CD14-positive monocyte (primary cell): Measurements from ENCODE around the gene PRRC2B. TPM values are rescaled to one million over a fixed set of nuclear protein-coding genes. Genes with fewer than 3 reads are reported as not detected.

Source experiments
- DNase-seq, 3 donors: peaks; one replicate each; pipeline ENCODE4 v3.0.0-alpha.2; 2011 to 2022
- H2AFZ ChIP-seq: 2 replicates; pipeline ENCODE4 v1.6.0; 2012; ENCODE audit warnings: mild to moderate bottlenecking, low read depth, low read length, inconsistent platforms; ENCODE audit not compliant: insufficient read depth, poor library complexity, severe bottlenecking
- H3K27ac ChIP-seq, 2 donors: 1 replicate in 1 of 2; 2 replicates in 1 of 2; pipeline ENCODE4 v1.5.1; 2012 to 2013; ENCODE audit warnings: low read length in 2 of 2, control low read depth in 1 of 2, inconsistent platforms in 1 of 2, low read depth in 1 of 2, mild to moderate bottlenecking in 1 of 2
- H3K27me3 ChIP-seq, 2 donors: one replicate each; pipeline versions ENCODE4 v1.6.0 to v1.6.1; 2011 to 2013; ENCODE audit warnings: low read length in 2 of 2; ENCODE audit not compliant: control insufficient read depth in 2 of 2, insufficient read depth in 2 of 2
- H3K36me3 ChIP-seq, 2 donors: replicated peaks in 1 of 2; 1 replicate in 1 of 2; 2 replicates in 1 of 2; pipeline versions ENCODE4 v1.5.1 to v1.6.1; 2012 to 2013; ENCODE audit warnings: low read length in 2 of 2, control low read depth in 1 of 2, inconsistent platforms in 1 of 2, mild to moderate bottlenecking in 1 of 2; ENCODE audit not compliant: insufficient read depth in 2 of 2, control insufficient read depth in 1 of 2
- H3K4me1 ChIP-seq, 2 donors: 1 replicate in 1 of 2; 2 replicates in 1 of 2; pipeline versions ENCODE4 v1.5.1 to v1.6.1; 2012 to 2013; ENCODE audit warnings: low read length in 2 of 2, control low read depth in 1 of 2, inconsistent platforms in 1 of 2, mild to moderate bottlenecking in 1 of 2, moderate library complexity in 1 of 2; ENCODE audit not compliant: insufficient read depth in 2 of 2, control insufficient read depth in 1 of 2
- H3K4me2 ChIP-seq: replicated peaks from 2 replicates; pipeline ENCODE3; 2012; ENCODE audit warnings: low read length, moderate library complexity, mild to moderate bottlenecking; ENCODE audit not compliant: poor library complexity, severe bottlenecking; ENCODE audit errors: extremely low read depth
- H3K4me3 ChIP-seq, 3 experiments: fragments of 200-600 bp in 1 of 3; sonication (generic) in 1 of 3; replicated peaks in 1 of 3; 1 replicate in 2 of 3; 2 replicates in 1 of 3; pipeline ENCODE4 v1.5.1; 2011 to 2013; ENCODE audit warnings: low read length in 3 of 3, mild to moderate bottlenecking in 3 of 3, control low read depth in 2 of 3, low read depth in 2 of 3, inconsistent platforms in 1 of 3, moderate library complexity in 1 of 3
- H3K79me2 ChIP-seq: 2 replicates; pipeline ENCODE4 v1.6.0; 2012; ENCODE audit warnings: mild to moderate bottlenecking, control low read depth, inconsistent platforms, low read length, moderate library complexity; ENCODE audit not compliant: insufficient read depth
- H3K9ac ChIP-seq: 2 replicates; pipeline ENCODE4 v1.6.0; 2017; ENCODE audit warnings: low read length, mild to moderate bottlenecking; ENCODE audit not compliant: insufficient read depth, poor library complexity, severe bottlenecking
- H3K9me3 ChIP-seq, 2 donors: replicated peaks in 1 of 2; 1 replicate in 1 of 2; 2 replicates in 1 of 2; pipeline versions ENCODE4 v1.5.1 to v1.6.1; 2012 to 2013; ENCODE audit warnings: low read length in 2 of 2, control low read depth in 1 of 2; ENCODE audit not compliant: control insufficient read depth in 1 of 2, insufficient read depth in 1 of 2
- H4K20me1 ChIP-seq: 2 replicates; pipeline ENCODE4 v1.6.0; 2012; ENCODE audit warnings: mild to moderate bottlenecking, low read length, control low read depth, moderate library complexity; ENCODE audit not compliant: insufficient read depth
- H3K27ac Mint-ChIP-seq, 7 donors: one replicate each; pipeline ENCODE4 v1.8.0; 2020; ENCODE audit warnings: mild to moderate bottlenecking in 7 of 7, mixed read lengths in 7 of 7, moderate library complexity in 6 of 7, inconsistent platforms in 2 of 7
- H3K27me3 Mint-ChIP-seq, 3 donors: one replicate each; pipeline ENCODE4 v1.8.0; 2021 to 2022; ENCODE audit warnings: low read depth in 3 of 3, mild to moderate bottlenecking in 3 of 3, mixed read lengths in 3 of 3, moderate library complexity in 3 of 3, inconsistent platforms in 1 of 3
- H3K36me3 Mint-ChIP-seq, 2 donors: one replicate each; pipeline ENCODE4 v1.8.0; 2020; ENCODE audit warnings: mixed read lengths in 2 of 2, inconsistent platforms in 1 of 2, mild to moderate bottlenecking in 1 of 2
- H3K4me1 Mint-ChIP-seq: one replicate; pipeline ENCODE4 v1.8.0; 2020; ENCODE audit warnings: mild to moderate bottlenecking, mixed read lengths
- H3K4me3 Mint-ChIP-seq, 2 donors: one replicate each; pipeline ENCODE4 v1.8.0; 2020; ENCODE audit warnings: mild to moderate bottlenecking in 2 of 2, mixed read lengths in 2 of 2, moderate library complexity in 1 of 2
- H3K9me3 Mint-ChIP-seq, 7 donors: one replicate each; pipeline ENCODE4 v1.8.0; 2020 to 2022; ENCODE audit warnings: mixed read lengths in 7 of 7, mild to moderate bottlenecking in 6 of 7, moderate library complexity in 6 of 7, inconsistent platforms in 2 of 7
- WGBS: methylation state at CpG from one replicate; pipeline ENCODE4 v1.1.5; 2013; ENCODE audit warnings: missing lambda C conversion rate; ENCODE audit not compliant: insufficient coverage; 5-methylcytosine and 5-hydroxymethylcytosine counted together
- intact Hi-C, 2 donors: fragments of 100-400 bp; cut with micrococcal nuclease; formaldehyde crosslinking; loops; one replicate each; pipeline versions ENCODE4 v1.15.0 to v1.15.1; 2023
- polyA plus RNA-seq, 3 donors: library from polyadenylated mRNA; depleted of rRNA in 1 of 3; unstranded in 2 of 3; stranded (reverse) in 1 of 3; fragments of 300-500 nt in 2 of 3; fragments of >200 nt in 1 of 3; fragmentation: Illumina TruSeq in 2 of 3; gene quantifications; 1 replicate in 2 of 3; 2 replicates in 1 of 3; pipeline ENCODE4 v1.2.3, GENCODE V29; 2012 to 2021
- TF ChIP-seq, protein P1 (sequence below): fragments of 200-600 bp; IDR thresholded peaks from one replicate; pipeline ENCODE4 v1.8.0; 2022; ENCODE audit warnings: antibody characterized with exemption, mild to moderate bottlenecking

PRRC2B gene
- polyA plus RNA-seq, 3 donors = 2.8 to 36.2 (median 8.6) TPM

DNA sequence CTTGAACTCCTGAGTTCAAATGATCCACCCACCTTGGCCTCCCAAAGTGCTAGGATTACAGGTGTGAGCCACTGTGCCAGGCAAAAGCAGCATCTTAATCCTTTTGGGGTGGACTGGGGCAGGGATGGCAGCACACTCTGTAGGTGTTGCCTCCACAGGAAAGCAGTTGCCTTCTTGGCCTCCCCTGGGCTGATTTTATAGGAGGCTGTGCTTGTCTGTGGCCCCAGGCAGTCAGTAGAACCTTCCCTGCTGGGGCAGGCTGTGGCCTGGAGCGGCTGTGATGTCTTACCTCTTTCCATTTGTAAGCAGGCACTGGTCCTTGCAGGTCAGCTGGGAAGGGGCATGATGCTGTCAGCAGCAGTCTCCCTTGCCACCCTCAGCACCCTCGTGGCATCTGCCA lies 49.8 kb downstream of the PRRC2B start:
- DNase-seq = no peak
- no peak overlapping the region for H3K4me3 ChIP-seq
- H3K36me3 ChIP-seq = peaks cover 72 to 93% of the 10 kb centered on the region in 2 donors
- no peak overlapping the region for H3K9ac ChIP-seq
- Mint-ChIP-seq H3K27ac (peak overlapping the region in 2 of 7 donors; percentile 28 to 32), H3K27me3 (no peaks in the 10 kb centered on the region), H3K9me3 (no peaks in the 10 kb centered on the region), H3K4me3 (no peak overlapping the region), H3K4me1 (peaks cover 14% of the 10 kb centered on the region), H3K36me3 (peaks cover 72 to 95% of the 10 kb centered on the region in 2 donors)
- no peaks in the 10 kb centered on the region for H3K9me3 ChIP-seq
- H3K27me3 ChIP-seq = no peaks in the 10 kb centered on the region
- no peak overlapping the region for H2AFZ ChIP-seq
- no peak overlapping the region for H3K4me2 ChIP-seq
- peaks cover 10 to 13% of the 10 kb centered on the region in 2 donors for H3K4me1 ChIP-seq
- peak overlapping the region in 1 of 2 donors; percentile 42 for H3K27ac ChIP-seq
- H4K20me1 ChIP-seq = peaks cover 37% of the 10 kb centered on the region
- 100% methylated on average over 2 of the region's 2 CpGs for WGBS
- intact Hi-C loops = no loop called here
- peaks cover 18% of the 10 kb centered on the region for H3K79me2 ChIP-seq
- TF ChIP-seq, protein P1, sequence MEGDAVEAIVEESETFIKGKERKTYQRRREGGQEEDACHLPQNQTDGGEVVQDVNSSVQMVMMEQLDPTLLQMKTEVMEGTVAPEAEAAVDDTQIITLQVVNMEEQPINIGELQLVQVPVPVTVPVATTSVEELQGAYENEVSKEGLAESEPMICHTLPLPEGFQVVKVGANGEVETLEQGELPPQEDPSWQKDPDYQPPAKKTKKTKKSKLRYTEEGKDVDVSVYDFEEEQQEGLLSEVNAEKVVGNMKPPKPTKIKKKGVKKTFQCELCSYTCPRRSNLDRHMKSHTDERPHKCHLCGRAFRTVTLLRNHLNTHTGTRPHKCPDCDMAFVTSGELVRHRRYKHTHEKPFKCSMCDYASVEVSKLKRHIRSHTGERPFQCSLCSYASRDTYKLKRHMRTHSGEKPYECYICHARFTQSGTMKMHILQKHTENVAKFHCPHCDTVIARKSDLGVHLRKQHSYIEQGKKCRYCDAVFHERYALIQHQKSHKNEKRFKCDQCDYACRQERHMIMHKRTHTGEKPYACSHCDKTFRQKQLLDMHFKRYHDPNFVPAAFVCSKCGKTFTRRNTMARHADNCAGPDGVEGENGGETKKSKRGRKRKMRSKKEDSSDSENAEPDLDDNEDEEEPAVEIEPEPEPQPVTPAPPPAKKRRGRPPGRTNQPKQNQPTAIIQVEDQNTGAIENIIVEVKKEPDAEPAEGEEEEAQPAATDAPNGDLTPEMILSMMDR = no peak

DNA sequence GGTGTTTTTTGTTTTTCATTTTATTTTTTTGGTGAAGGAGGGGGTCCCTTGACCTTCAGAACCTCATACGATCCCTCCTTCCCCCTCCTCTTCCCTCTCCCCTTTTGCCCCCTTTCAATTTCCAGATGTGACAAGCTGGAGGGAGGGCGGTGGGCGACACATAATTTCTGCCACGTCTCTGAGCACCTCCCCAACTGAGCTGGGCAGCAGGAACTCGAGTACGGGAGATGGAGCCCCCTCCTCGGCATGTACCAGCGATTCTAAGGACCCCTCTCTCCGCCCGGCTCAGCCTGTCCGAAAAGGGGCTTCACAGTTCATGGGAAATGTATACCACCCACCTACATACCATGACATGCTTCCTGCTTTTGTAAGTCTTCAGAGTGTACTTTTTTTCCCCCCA lies 52.4 kb downstream of the PRRC2B start:
- Histone ChIP-seq H3K79me2 (peaks cover 23% of the 10 kb centered on the region), H3K4me2 (no peak overlapping the region), H3K36me3 (peaks cover 77 to 95% of the 10 kb centered on the region in 2 donors), H3K4me3 (no peak overlapping the region), H3K4me1 (peaks cover 5 to 6% of the 10 kb centered on the region in 2 donors), H3K27ac (peak overlapping the region in 1 of 2 donors; percentile 53), H2AFZ (no peak overlapping the region), H3K9me3 (no peaks in the 10 kb centered on the region), H4K20me1 (peaks cover 24% of the 10 kb centered on the region), H3K27me3 (no peaks in the 10 kb centered on the region), H3K9ac (no peak overlapping the region)
- no peak overlapping the region for H3K4me3 Mint-ChIP-seq
- intact Hi-C loops = no loop called here
- peak overlapping the region in 1 of 7 donors; percentile 68 for H3K27ac Mint-ChIP-seq
- peaks cover 73 to 96% of the 10 kb centered on the region in 2 donors for H3K36me3 Mint-ChIP-seq
- H3K9me3 Mint-ChIP-seq = peaks cover 0 to 1% (median 0%) of the 10 kb centered on the region in 7 donors
- TF ChIP-seq, protein P1 = no peak
- DNase-seq = no peak
- H3K4me1 Mint-ChIP-seq = peaks cover 5% of the 10 kb centered on the region
- H3K27me3 Mint-ChIP-seq = no peaks in the 10 kb centered on the region
- 80% methylated on average over 1 of the region's 11 CpGs for WGBS
